ENCODE data around the gene RAPGEF3.

RAPGEF3 gene

GRCh38 chr12:47789712-47790489 is 31.2 kb upstream of the RAPGEF3 start:
- DNase-seq (ENCODE audit: low spot score): no peak

GRCh38 chr12:47789141-47789540 is 30.5 kb upstream of the RAPGEF3 start:
- DNase-seq (ENCODE audit: low spot score): no peak

- DNase-seq (ENCODE audit: low spot score): no peak
Observed at GRCh38 chr12:47787596-47788319, 29.1 kb upstream of the RAPGEF3 start.

- no peak for DNase-seq (ENCODE audit: low spot score)
Observed at GRCh38 chr12:47786662-47787280, 28.1 kb upstream of the RAPGEF3 start.

- no peak for DNase-seq (ENCODE audit: low spot score)
Observed at GRCh38 chr12:47785887-47786661, 27.4 kb upstream of the RAPGEF3 start.

GRCh38 chr12:47785036-47785886 is 26.6 kb upstream of the RAPGEF3 start:
- DNase-seq (ENCODE audit: low spot score): no peak

GRCh38 chr12:47783821-47784819 is 25.4 kb upstream of the RAPGEF3 start:
- no peak for DNase-seq (ENCODE audit: low spot score)

- no peak for DNase-seq (ENCODE audit: low spot score)
Observed at GRCh38 chr12:47783024-47783755, 24.5 kb upstream of the RAPGEF3 start.

- DNase-seq (ENCODE audit: low spot score): no peak
Observed at GRCh38 chr12:47782372-47782770, 23.7 kb upstream of the RAPGEF3 start.

- no peak for DNase-seq (ENCODE audit: low spot score)
Observed at GRCh38 chr12:47781479-47782371, 23.0 kb upstream of the RAPGEF3 start.

GRCh38 chr12:47779943-47780504 is 21.3 kb upstream of the RAPGEF3 start:
- DNase-seq (ENCODE audit: low spot score): no peak

GRCh38 chr12:47779301-47779942 is 20.7 kb upstream of the RAPGEF3 start:
- peak; percentile 90 for DNase-seq (ENCODE audit: low spot score)

GRCh38 chr12:47778881-47779280 is 20.2 kb upstream of the RAPGEF3 start:
- no peak for DNase-seq (ENCODE audit: low spot score)

- DNase-seq (ENCODE audit: low spot score): no peak
Observed at GRCh38 chr12:47777741-47778558, 19.3 kb upstream of the RAPGEF3 start.

- DNase-seq (ENCODE audit: low spot score): no peak
Observed at GRCh38 chr12:47777151-47777550, 18.5 kb upstream of the RAPGEF3 start.

GRCh38 chr12:47776471-47777143 is 17.9 kb upstream of the RAPGEF3 start:
- DNase-seq (ENCODE audit: low spot score): no peak

All from CD4-positive, alpha-beta T cell treated with Interleukin-6 at 100 ng/mL for 8 hours (primary cell).